Measurements from ENCODE around the gene TMEM144.

TMEM144 gene

DNA sequence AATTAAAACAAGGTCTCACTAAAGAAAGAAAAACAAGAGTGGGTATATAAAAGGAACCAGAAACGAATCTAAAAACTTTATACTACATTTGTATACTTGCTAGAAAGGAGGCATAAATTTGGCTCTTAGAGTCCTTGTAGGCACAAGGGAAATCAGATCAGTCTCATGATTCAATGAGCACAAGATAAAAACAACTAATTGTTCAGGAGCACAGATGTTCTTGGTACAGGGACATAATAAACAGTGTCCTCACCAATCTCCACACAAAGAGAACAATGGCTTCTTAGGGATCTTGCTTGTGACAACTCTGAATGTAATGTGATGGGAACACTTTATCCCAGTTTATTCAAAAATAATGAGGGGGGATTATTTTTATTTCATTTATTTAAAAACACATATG is 28.3 kb downstream of the TMEM144 start:
- no peaks in the 10 kb centered on the region for H3K9me3 ChIP-seq (ENCODE audit: insufficient read depth, low read length)
- no peaks in the 10 kb centered on the region for H3F3A ChIP-seq (ENCODE audit: insufficient read depth)
- no peaks in the 10 kb centered on the region for H3K9me2 ChIP-seq (replicated peaks; ENCODE audit: insufficient read depth, low read length)
- no peaks in the 10 kb centered on the region for H3K79me2 ChIP-seq (ENCODE audit: insufficient read depth, low read length)
- H4K20me1 ChIP-seq (ENCODE audit: low read depth, low read length), result no peaks in the 10 kb centered on the region
- no peak overlapping the region for H3K4me2 ChIP-seq (ENCODE audit: low read depth, low read length, poor library complexity, severe bottlenecking)
- no peaks in the 10 kb centered on the region for H3K36me3 ChIP-seq (ENCODE audit: low read length)
- no peaks in the 10 kb centered on the region for H3K27me3 ChIP-seq (ENCODE audit: low read length)
- TF ChIP-seq, protein P1, sequence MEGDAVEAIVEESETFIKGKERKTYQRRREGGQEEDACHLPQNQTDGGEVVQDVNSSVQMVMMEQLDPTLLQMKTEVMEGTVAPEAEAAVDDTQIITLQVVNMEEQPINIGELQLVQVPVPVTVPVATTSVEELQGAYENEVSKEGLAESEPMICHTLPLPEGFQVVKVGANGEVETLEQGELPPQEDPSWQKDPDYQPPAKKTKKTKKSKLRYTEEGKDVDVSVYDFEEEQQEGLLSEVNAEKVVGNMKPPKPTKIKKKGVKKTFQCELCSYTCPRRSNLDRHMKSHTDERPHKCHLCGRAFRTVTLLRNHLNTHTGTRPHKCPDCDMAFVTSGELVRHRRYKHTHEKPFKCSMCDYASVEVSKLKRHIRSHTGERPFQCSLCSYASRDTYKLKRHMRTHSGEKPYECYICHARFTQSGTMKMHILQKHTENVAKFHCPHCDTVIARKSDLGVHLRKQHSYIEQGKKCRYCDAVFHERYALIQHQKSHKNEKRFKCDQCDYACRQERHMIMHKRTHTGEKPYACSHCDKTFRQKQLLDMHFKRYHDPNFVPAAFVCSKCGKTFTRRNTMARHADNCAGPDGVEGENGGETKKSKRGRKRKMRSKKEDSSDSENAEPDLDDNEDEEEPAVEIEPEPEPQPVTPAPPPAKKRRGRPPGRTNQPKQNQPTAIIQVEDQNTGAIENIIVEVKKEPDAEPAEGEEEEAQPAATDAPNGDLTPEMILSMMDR (IDR thresholded peaks at IDR 0.05; ENCODE audit: insufficient read depth, low read length, poor library complexity, severe bottlenecking), result no peak
- no peak for TF ChIP-seq EZH2phosphoT487 (conservative IDR thresholded peaks at IDR 0.05; ENCODE audit: low read length)
- H3K27ac ChIP-seq (ENCODE audit: low read depth, low read length), result no peak overlapping the region
- H3K4me3 ChIP-seq (ENCODE audit: insufficient read depth, low read length, poor library complexity, severe bottlenecking), result no peak overlapping the region
- H3K9ac ChIP-seq (ENCODE audit: low read length), result no peak overlapping the region
- H2AFZ ChIP-seq (ENCODE audit: low read depth, low read length, severe bottlenecking), result no peak overlapping the region

DNA sequence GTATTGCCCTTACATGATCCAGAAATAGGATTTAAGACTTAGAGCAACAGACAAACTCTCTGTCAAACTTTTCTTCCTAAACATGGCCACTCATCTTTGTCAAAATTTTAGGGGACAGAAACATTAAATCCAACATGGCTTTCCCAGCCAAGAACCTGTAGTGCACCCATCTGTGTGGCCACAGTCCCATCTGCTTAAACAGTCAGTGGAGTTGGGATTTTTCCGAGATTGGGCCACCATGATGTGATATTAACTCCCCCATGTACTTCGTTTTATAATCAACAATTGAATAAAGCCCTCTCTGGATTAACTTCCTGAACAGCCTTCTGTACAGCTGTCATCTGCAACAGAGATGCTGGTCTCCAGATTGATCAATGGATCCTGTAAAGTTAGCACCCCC is 28.9 kb downstream of the TMEM144 start:
- Histone ChIP-seq H3K27me3 (ENCODE audit: low read length) (no peaks in the 10 kb centered on the region), H3F3A (ENCODE audit: insufficient read depth) (no peaks in the 10 kb centered on the region), H3K79me2 (ENCODE audit: insufficient read depth, low read length) (no peaks in the 10 kb centered on the region), H2AFZ (ENCODE audit: low read depth, low read length, severe bottlenecking) (no peak overlapping the region), H3K4me3 (ENCODE audit: insufficient read depth, low read length, poor library complexity, severe bottlenecking) (no peak overlapping the region), H3K36me3 (ENCODE audit: low read length) (no peaks in the 10 kb centered on the region), H3K27ac (ENCODE audit: low read depth, low read length) (no peak overlapping the region), H3K9me2 (replicated peaks; ENCODE audit: insufficient read depth, low read length) (no peaks in the 10 kb centered on the region), H3K9me3 (ENCODE audit: insufficient read depth, low read length) (no peaks in the 10 kb centered on the region), H4K20me1 (ENCODE audit: low read depth, low read length) (no peaks in the 10 kb centered on the region), H3K9ac (ENCODE audit: low read length) (no peak overlapping the region), H3K4me2 (ENCODE audit: low read depth, low read length, poor library complexity, severe bottlenecking) (no peak overlapping the region)
- TF ChIP-seq EZH2phosphoT487 (conservative IDR thresholded peaks at IDR 0.05; ENCODE audit: low read length), result no peak
- TF ChIP-seq, protein P1 (IDR thresholded peaks at IDR 0.05; ENCODE audit: insufficient read depth, low read length, poor library complexity, severe bottlenecking), result no peak

DNA sequence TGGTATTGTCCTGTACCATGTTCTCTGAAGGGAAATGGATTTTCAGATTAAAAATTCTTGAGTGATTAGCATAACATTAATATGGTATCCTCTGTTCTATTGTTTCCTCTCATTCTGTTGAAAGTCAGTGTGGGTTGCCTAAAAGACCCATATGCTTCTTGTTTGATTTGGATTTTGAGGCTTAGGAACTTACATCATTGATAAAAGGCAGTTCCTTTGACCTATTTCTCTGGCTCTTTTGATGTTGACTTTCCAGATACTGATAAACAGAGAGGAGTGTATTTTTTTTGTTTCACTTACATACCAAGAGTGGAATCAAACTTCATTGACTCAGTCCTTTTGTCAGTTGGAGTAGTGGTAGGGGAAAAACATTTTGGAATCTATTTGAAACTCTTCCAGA is 32.8 kb downstream of the TMEM144 start:
- Histone ChIP-seq H3K4me2 (ENCODE audit: low read depth, low read length, poor library complexity, severe bottlenecking) (no peak overlapping the region), H3F3A (ENCODE audit: insufficient read depth) (no peaks in the 10 kb centered on the region), H3K36me3 (ENCODE audit: low read length) (no peaks in the 10 kb centered on the region), H3K9me3 (ENCODE audit: insufficient read depth, low read length) (no peaks in the 10 kb centered on the region), H3K9me2 (replicated peaks; ENCODE audit: insufficient read depth, low read length) (no peaks in the 10 kb centered on the region), H3K9ac (ENCODE audit: low read length) (no peak overlapping the region), H3K27me3 (ENCODE audit: low read length) (no peaks in the 10 kb centered on the region), H3K79me2 (ENCODE audit: insufficient read depth, low read length) (no peaks in the 10 kb centered on the region), H4K20me1 (ENCODE audit: low read depth, low read length) (no peaks in the 10 kb centered on the region), H2AFZ (ENCODE audit: low read depth, low read length, severe bottlenecking) (no peak overlapping the region), H3K27ac (ENCODE audit: low read depth, low read length) (no peak overlapping the region), H3K4me3 (ENCODE audit: insufficient read depth, low read length, poor library complexity, severe bottlenecking) (no peak overlapping the region)
- TF ChIP-seq, protein P1 (IDR thresholded peaks at IDR 0.05; ENCODE audit: insufficient read depth, low read length, poor library complexity, severe bottlenecking), result no peak
- no peak for TF ChIP-seq EZH2phosphoT487 (conservative IDR thresholded peaks at IDR 0.05; ENCODE audit: low read length)

All from SU-DHL-6 (cell line).